ENCODE measurements around the gene FAR2. TPM values are rescaled to one million over a fixed set of nuclear protein-coding genes. Genes with fewer than 3 reads are reported as not detected.
A peak's percentile ranks its signal among the peaks of the same experiment; 100 is the strongest.

FAR2 gene
- total RNA-seq, 1 donor from 2014 or later, result 37.1 TPM

DNA sequence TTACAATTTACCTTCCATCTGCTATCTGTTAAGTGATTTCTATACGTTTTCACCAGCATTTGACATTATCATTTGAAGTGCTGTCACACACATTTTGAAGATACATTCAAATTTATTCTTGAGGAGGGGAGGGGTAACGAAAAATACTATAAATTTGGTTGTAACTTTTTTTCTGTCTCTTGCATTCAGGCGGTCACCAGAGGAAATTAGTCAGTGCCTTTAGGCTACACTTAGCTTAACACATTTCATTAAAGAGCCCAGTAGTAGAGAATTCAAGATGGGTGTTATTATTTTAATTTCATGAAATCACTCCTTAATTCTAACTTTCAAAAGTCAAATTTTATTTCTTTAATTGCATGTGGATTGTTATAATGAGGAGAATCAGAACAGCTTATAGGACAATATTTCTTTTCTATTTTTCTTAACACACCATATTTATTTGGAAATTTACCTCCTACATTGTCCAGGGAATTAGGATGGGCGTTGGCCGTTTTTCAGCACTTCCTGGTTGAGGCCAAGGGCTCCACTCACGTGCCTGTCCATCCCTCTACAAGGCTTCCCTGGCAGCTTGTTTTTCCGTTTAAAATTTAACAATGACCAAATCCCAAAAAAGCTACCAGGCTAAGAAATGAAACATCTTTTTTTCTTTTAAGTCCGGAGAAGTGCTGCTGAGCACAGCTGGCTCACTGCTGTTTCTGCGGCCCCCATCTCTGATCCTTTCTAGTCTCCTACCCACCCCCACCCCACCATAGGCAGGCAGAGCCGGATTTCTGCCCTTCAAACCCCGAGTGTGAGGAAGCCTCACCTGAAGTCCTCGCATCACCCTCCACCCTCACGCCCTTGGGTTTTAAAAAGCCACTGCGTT, 1.1 kb upstream of the FAR2 start:
- H3K4me3 Mint-ChIP-seq (ENCODE audit: unreplicated experiment), result peak overlapping the region; percentile 91
- peaks cover 41% of the 10 kb centered on the region for H3K4me1 Mint-ChIP-seq (ENCODE audit: unreplicated experiment)
- no peak for DNase-seq (ENCODE audit: extremely low spot score, unreplicated experiment)
- TF ChIP-seq, protein P1, sequence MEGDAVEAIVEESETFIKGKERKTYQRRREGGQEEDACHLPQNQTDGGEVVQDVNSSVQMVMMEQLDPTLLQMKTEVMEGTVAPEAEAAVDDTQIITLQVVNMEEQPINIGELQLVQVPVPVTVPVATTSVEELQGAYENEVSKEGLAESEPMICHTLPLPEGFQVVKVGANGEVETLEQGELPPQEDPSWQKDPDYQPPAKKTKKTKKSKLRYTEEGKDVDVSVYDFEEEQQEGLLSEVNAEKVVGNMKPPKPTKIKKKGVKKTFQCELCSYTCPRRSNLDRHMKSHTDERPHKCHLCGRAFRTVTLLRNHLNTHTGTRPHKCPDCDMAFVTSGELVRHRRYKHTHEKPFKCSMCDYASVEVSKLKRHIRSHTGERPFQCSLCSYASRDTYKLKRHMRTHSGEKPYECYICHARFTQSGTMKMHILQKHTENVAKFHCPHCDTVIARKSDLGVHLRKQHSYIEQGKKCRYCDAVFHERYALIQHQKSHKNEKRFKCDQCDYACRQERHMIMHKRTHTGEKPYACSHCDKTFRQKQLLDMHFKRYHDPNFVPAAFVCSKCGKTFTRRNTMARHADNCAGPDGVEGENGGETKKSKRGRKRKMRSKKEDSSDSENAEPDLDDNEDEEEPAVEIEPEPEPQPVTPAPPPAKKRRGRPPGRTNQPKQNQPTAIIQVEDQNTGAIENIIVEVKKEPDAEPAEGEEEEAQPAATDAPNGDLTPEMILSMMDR (IDR thresholded peaks at IDR 0.05), result no peak
- H3K27ac Mint-ChIP-seq (ENCODE audit: unreplicated experiment), result peak overlapping the region; percentile 97
- H3K27me3 Mint-ChIP-seq (ENCODE audit: unreplicated experiment), result no peaks in the 10 kb centered on the region
- peaks cover 3% of the 10 kb centered on the region for H3K36me3 Mint-ChIP-seq (ENCODE audit: unreplicated experiment)
- no peaks in the 10 kb centered on the region for H3K9me3 Mint-ChIP-seq (ENCODE audit: unreplicated experiment)

- peaks cover 47% of the 10 kb centered on the region for H3K4me1 Mint-ChIP-seq (ENCODE audit: unreplicated experiment)
- DNase-seq (ENCODE audit: extremely low spot score, unreplicated experiment), result no peak
- H3K27me3 Mint-ChIP-seq (ENCODE audit: unreplicated experiment), result no peaks in the 10 kb centered on the region
- TF ChIP-seq, protein P1 (IDR thresholded peaks at IDR 0.05), result peak; percentile 31
- H3K4me3 Mint-ChIP-seq (ENCODE audit: unreplicated experiment), result peak overlapping the region; percentile 91
- H3K9me3 Mint-ChIP-seq (ENCODE audit: unreplicated experiment), result no peaks in the 10 kb centered on the region
- peaks cover 3% of the 10 kb centered on the region for H3K36me3 Mint-ChIP-seq (ENCODE audit: unreplicated experiment)
- H3K27ac Mint-ChIP-seq (ENCODE audit: unreplicated experiment), result peak overlapping the region; percentile 97
These were observed 525 bp upstream of the FAR2 start for GRCh38 chr12:29148596-29148910.

DNA sequence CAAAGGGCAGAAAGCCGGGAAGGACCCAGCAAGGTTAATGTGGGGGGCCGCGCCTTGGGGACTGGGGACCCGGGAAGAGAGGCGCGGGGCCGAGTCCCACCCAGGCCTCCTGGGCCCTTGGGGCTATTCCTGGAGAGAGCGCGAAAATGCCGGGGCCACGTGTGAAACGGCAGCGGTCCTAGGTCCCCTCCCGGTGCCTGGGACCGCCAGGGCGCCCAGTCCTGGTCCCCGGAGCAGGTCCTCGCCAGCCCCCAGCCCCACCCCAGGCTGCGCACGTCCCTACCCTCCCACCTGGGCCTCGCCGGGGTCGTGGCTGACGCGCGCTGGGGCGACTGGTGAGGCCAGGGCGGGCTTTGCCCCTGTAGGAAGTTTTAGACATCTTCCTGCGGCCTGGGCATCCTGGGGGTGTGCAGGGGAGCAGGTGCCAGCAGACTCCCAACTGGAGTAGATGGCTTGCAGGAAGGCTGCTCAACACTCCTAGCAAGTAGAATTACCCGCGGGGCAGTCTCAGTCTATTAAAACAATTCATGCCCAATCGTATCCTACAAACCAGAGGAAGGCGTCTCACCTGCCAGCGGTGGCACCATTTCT, 708 bp downstream of the FAR2 start:
- H3K27me3 Mint-ChIP-seq (ENCODE audit: unreplicated experiment), result no peaks in the 10 kb centered on the region
- H3K4me1 Mint-ChIP-seq (ENCODE audit: unreplicated experiment), result peaks cover 59% of the 10 kb centered on the region
- H3K27ac Mint-ChIP-seq (ENCODE audit: unreplicated experiment), result peak overlapping the region; percentile 97
- H3K9me3 Mint-ChIP-seq (ENCODE audit: unreplicated experiment), result no peaks in the 10 kb centered on the region
- peaks cover 3% of the 10 kb centered on the region for H3K36me3 Mint-ChIP-seq (ENCODE audit: unreplicated experiment)
- no peak for DNase-seq (ENCODE audit: extremely low spot score, unreplicated experiment)
- H3K4me3 Mint-ChIP-seq (ENCODE audit: unreplicated experiment), result peak overlapping the region; percentile 91
- TF ChIP-seq, protein P1 (IDR thresholded peaks at IDR 0.05), result no peak

DNA sequence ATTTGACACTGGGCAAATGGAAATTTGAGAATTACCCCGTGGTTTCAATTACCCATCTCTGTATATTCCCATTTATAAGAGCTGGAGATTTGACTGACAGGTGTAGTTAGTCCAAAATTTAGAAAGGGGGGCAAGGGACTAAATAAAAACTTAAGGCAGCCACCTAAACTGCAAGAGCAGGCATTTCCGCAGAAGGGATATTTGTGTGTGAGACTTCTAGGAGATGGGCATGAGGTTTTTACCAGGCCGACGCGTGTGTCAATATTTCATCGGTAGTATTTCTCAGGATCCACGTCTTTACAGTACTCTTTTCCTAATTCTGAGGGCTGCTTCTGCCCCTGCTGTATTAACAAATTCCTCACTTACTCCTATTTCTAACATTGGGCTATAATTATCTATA, 1.4 kb downstream of the FAR2 start:
- Mint-ChIP-seq H3K27me3 (ENCODE audit: unreplicated experiment) (no peaks in the 10 kb centered on the region), H3K4me1 (ENCODE audit: unreplicated experiment) (peaks cover 65% of the 10 kb centered on the region), H3K4me3 (ENCODE audit: unreplicated experiment) (peak overlapping the region; percentile 66), H3K27ac (ENCODE audit: unreplicated experiment) (peak overlapping the region; percentile 41), H3K9me3 (ENCODE audit: unreplicated experiment) (no peaks in the 10 kb centered on the region), H3K36me3 (ENCODE audit: unreplicated experiment) (peaks cover 3% of the 10 kb centered on the region)
- TF ChIP-seq, protein P1 (IDR thresholded peaks at IDR 0.05), result no peak
- DNase-seq (ENCODE audit: extremely low spot score, unreplicated experiment), result no peak

DNA sequence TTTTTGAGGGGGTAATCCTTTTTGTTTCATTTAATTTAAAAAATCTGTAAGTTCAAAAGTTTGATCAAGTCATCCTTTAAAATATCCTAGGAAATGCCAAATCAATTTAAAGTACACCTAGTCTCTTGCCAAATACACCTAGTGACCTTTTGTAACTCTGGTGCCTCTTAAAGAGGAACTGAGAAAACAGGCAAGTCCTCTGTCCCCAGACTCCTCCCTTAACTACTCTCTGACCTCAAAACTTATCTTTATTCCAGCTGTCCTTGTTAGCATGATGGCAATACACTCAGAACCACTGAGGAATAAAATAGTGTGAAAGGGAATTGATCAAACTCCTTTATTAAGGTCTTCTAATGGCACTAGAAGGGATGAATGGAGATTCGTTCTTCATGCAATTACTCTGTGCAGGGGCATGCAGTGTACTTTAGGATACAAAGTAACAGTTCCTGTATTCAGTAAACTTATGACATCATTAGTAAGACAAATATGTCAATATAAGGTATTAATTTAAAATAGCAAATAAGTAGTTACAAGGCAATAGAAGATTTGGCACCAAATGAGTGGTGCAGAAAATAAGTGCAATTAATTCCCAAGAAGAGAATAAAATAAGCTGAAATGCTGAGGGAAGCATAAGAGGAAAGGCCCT, 3.3 kb downstream of the FAR2 start:
- Mint-ChIP-seq H3K9me3 (ENCODE audit: unreplicated experiment) (no peaks in the 10 kb centered on the region), H3K27me3 (ENCODE audit: unreplicated experiment) (no peaks in the 10 kb centered on the region), H3K27ac (ENCODE audit: unreplicated experiment) (peak overlapping the region; percentile 45), H3K4me1 (ENCODE audit: unreplicated experiment) (peaks cover 79% of the 10 kb centered on the region), H3K4me3 (ENCODE audit: unreplicated experiment) (no peak overlapping the region), H3K36me3 (ENCODE audit: unreplicated experiment) (peaks cover 6% of the 10 kb centered on the region)
- no peak for DNase-seq (ENCODE audit: extremely low spot score, unreplicated experiment)
- TF ChIP-seq, protein P1 (IDR thresholded peaks at IDR 0.05), result no peak
